SK-N-MC (cell line): ENCODE data around the gene CDH4.

Experiments
- DNase-seq: peaks from one replicate; pipeline ENCODE4 v3.0.0-alpha.2; 2011; ENCODE audit warnings: low read depth, low spot score
- H3K27ac ChIP-seq: fragments of 200-600 bp; sonication (generic); 2 replicates; pipeline ENCODE4 v1.5.1; 2016; ENCODE audit warnings: mixed run types
- H3K36me3 ChIP-seq: fragments of 200-600 bp; sonication (generic); 2 replicates; pipeline ENCODE4 v1.6.1; 2017; ENCODE audit warnings: antibody characterized with exemption, low read length, mixed read lengths; ENCODE audit not compliant: insufficient read depth
- H3K4me3 ChIP-seq: fragments of 200-600 bp; sonication (generic); 2 replicates; pipeline ENCODE4 v1.5.1; 2016
- H3K9ac ChIP-seq: fragments of 200-600 bp; sonication (generic); 2 replicates; pipeline ENCODE4 v1.8.0; 2017; ENCODE audit warnings: mixed run types, mixed read lengths; ENCODE audit not compliant: insufficient read length
- H3K9me3 ChIP-seq: fragments of 200-600 bp; sonication (generic); 2 replicates; pipeline ENCODE4 v1.6.1; 2017; ENCODE audit warnings: low read depth, mild to moderate bottlenecking, antibody characterized with exemption, low read length, moderate library complexity, mixed read lengths
- EZH2 ChIP-seq: fragments of 200-600 bp; sonication (generic); IDR thresholded peaks from one replicate; pipeline ENCODE4 v1.6.1; 2017; ENCODE audit warnings: antibody characterized with exemption
- FOXP2 ChIP-seq: optimal IDR thresholded peaks from 2 replicates; pipeline ENCODE3; 2011; ENCODE audit warnings: mild to moderate bottlenecking, moderate library complexity; ENCODE audit not compliant: insufficient read depth; ENCODE audit errors: extremely low read length, control extremely low read depth
- POLR2AphosphoS5 ChIP-seq: IDR thresholded peaks from 2 replicates; pipeline ENCODE4 v1.6.1; 2012; ENCODE audit warnings: mild to moderate bottlenecking, low read depth, low read length, borderline replicate concordance

The CDH4 gene

GRCh38 chr20:61933951-61934715 is 682.1 kb downstream of the CDH4 start:
- Histone ChIP-seq H3K9ac (no peak overlapping the region), H3K4me3 (no peak overlapping the region), H3K27ac (no peak overlapping the region), H3K9me3 (no peaks in the 10 kb centered on the region), H3K36me3 (no peaks in the 10 kb centered on the region)
- TF ChIP-seq POLR2AphosphoS5, result no peak
- DNase-seq, result no peak

- no peak for DNase-seq
- Histone ChIP-seq H3K9ac (no peak overlapping the region), H3K4me3 (no peak overlapping the region), H3K9me3 (no peaks in the 10 kb centered on the region), H3K27ac (no peak overlapping the region), H3K36me3 (no peaks in the 10 kb centered on the region)
- TF ChIP-seq FOXP2, result no peak
- TF ChIP-seq POLR2AphosphoS5, result no peak
- no peak for TF ChIP-seq EZH2
Measured at GRCh38 chr20:61934716-61935530, 682.9 kb downstream of the CDH4 start.

- H3K4me3 ChIP-seq, result no peak overlapping the region
- no peak for DNase-seq
- H3K27ac ChIP-seq, result no peak overlapping the region
- no peaks in the 10 kb centered on the region for H3K36me3 ChIP-seq
- no peak overlapping the region for H3K9ac ChIP-seq
- H3K9me3 ChIP-seq, result no peaks in the 10 kb centered on the region
- TF ChIP-seq EZH2 (no peak), FOXP2 (no peak), POLR2AphosphoS5 (no peak)
Measured at GRCh38 chr20:61935926-61936700, 684.1 kb downstream of the CDH4 start.

GRCh38 chr20:61936701-61937131 is 684.7 kb downstream of the CDH4 start:
- TF ChIP-seq FOXP2 (no peak), EZH2 (no peak), POLR2AphosphoS5 (no peak)
- no peak overlapping the region for H3K9ac ChIP-seq
- H3K27ac ChIP-seq, result no peak overlapping the region
- H3K4me3 ChIP-seq, result no peak overlapping the region
- no peak for DNase-seq
- no peaks in the 10 kb centered on the region for H3K36me3 ChIP-seq
- H3K9me3 ChIP-seq, result no peaks in the 10 kb centered on the region

- no peak overlapping the region for H3K9ac ChIP-seq
- H3K4me3 ChIP-seq, result no peak overlapping the region
- no peak for DNase-seq
- H3K9me3 ChIP-seq, result no peaks in the 10 kb centered on the region
- H3K27ac ChIP-seq, result no peak overlapping the region
- no peaks in the 10 kb centered on the region for H3K36me3 ChIP-seq
- no peak for TF ChIP-seq EZH2
- no peak for TF ChIP-seq FOXP2
- no peak for TF ChIP-seq POLR2AphosphoS5
Measured at GRCh38 chr20:61937146-61937962, 685.3 kb downstream of the CDH4 start.

- no peaks in the 10 kb centered on the region for H3K36me3 ChIP-seq
- no peak for TF ChIP-seq FOXP2
- no peak for TF ChIP-seq EZH2
- TF ChIP-seq POLR2AphosphoS5, result no peak
- H3K9ac ChIP-seq, result no peak overlapping the region
- no peak for DNase-seq
- no peak overlapping the region for H3K4me3 ChIP-seq
- no peak overlapping the region for H3K27ac ChIP-seq
- H3K9me3 ChIP-seq, result no peaks in the 10 kb centered on the region
Measured at GRCh38 chr20:61937963-61938838, 686.1 kb downstream of the CDH4 start.

GRCh38 chr20:61938839-61939690 is 687.0 kb downstream of the CDH4 start:
- Histone ChIP-seq H3K36me3 (no peaks in the 10 kb centered on the region), H3K4me3 (no peak overlapping the region), H3K9ac (no peak overlapping the region), H3K27ac (no peak overlapping the region), H3K9me3 (no peaks in the 10 kb centered on the region)
- TF ChIP-seq EZH2 (no peak), POLR2AphosphoS5 (no peak), FOXP2 (no peak)
- no peak for DNase-seq
